Thyroid gland (tissue), 4 donors: ENCODE measurements around the gene RHOBTB1.

ENCODE experiments used
- POLR2A ChIP-seq, 2 donors: fragments of 450-650 bp; IDR thresholded peaks; one replicate each; pipeline ENCODE4 v1.6.1; 2017; ENCODE audit warnings: antibody characterized with exemption in 2 of 2, mild to moderate bottlenecking in 2 of 2, moderate library complexity in 1 of 2
- TF ChIP-seq, protein P1 (sequence below), 6 experiments: fragments of 200-600 bp in 3 of 6; fragments of 450-650 bp in 3 of 6; sonication (generic) in 3 of 6; IDR thresholded peaks; one replicate each; pipeline ENCODE4 v1.5.1; 2016 to 2019; ENCODE audit warnings: antibody characterized with exemption in 6 of 6, mild to moderate bottlenecking in 2 of 6, inconsistent platforms in 1 of 6, moderate library complexity in 1 of 6

DNA sequence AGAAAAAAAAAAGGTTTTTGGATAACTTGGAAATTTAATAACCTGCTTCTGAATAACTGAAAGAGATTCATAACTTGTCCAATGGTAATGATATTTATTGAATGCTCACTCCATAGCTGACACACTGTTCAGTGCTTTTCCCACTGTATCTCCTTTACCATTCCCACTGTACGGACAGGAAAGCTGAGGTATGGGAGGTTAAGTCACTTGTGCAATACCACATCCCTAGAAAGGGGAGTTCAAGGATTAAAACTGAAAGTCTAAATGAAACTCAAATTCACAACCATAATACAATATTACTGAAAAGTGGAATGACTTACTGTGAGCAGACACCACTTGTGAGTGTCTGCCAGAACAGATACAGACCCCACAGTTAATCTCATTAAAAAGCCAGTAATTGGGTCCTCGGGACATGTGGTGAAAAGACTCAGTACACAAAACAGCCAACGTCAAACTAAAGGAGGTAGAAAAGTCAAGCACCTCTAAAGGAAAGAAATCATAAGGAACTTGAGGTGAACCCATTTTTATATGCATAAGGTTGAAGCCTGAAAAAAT, 13.8 kb upstream of the RHOBTB1 start:
- TF ChIP-seq, protein P1, sequence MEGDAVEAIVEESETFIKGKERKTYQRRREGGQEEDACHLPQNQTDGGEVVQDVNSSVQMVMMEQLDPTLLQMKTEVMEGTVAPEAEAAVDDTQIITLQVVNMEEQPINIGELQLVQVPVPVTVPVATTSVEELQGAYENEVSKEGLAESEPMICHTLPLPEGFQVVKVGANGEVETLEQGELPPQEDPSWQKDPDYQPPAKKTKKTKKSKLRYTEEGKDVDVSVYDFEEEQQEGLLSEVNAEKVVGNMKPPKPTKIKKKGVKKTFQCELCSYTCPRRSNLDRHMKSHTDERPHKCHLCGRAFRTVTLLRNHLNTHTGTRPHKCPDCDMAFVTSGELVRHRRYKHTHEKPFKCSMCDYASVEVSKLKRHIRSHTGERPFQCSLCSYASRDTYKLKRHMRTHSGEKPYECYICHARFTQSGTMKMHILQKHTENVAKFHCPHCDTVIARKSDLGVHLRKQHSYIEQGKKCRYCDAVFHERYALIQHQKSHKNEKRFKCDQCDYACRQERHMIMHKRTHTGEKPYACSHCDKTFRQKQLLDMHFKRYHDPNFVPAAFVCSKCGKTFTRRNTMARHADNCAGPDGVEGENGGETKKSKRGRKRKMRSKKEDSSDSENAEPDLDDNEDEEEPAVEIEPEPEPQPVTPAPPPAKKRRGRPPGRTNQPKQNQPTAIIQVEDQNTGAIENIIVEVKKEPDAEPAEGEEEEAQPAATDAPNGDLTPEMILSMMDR (IDR thresholded peaks at IDR 0.05), result no peak
- TF ChIP-seq POLR2A (IDR thresholded peaks at IDR 0.05), result no peak
